Measurements from ENCODE around the gene KIAA0319L.

- TF ChIP-seq EZH2phosphoT487 (IDR thresholded peaks at IDR 0.05; ENCODE audit: borderline replicate concordance, low read length) = no peak
- no peak for TF ChIP-seq CTCF (IDR thresholded peaks at IDR 0.05; ENCODE audit: low read depth, low read length, poor library complexity, severe bottlenecking)
These were observed 67.0 kb downstream of the KIAA0319L start for GRCh38 chr1:35490250-35490649.

Measured in DOHH2 (cell line).